ENCODE data around the gene ARID1B.

DNA sequence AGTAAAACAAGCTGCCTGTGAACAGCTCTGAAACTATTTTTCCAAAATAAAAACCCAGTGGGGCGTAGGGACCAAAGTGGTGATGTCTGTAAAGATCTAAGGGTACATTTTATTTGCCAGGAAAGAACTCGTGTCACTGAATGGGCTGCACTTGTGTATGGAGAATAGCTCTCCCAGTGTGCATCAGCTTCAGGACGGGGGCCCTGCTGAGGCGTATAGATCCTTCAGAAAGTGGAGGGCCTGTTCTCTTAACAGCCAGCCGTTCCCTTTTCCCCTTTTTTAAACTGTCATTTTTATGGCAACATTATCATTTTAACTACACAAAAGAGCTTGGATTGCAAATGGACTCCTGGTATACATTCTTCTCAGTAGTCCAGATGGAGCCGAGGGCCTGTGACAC lies 408.8 kb downstream of the ARID1B start:
- TF ChIP-seq, protein P1, sequence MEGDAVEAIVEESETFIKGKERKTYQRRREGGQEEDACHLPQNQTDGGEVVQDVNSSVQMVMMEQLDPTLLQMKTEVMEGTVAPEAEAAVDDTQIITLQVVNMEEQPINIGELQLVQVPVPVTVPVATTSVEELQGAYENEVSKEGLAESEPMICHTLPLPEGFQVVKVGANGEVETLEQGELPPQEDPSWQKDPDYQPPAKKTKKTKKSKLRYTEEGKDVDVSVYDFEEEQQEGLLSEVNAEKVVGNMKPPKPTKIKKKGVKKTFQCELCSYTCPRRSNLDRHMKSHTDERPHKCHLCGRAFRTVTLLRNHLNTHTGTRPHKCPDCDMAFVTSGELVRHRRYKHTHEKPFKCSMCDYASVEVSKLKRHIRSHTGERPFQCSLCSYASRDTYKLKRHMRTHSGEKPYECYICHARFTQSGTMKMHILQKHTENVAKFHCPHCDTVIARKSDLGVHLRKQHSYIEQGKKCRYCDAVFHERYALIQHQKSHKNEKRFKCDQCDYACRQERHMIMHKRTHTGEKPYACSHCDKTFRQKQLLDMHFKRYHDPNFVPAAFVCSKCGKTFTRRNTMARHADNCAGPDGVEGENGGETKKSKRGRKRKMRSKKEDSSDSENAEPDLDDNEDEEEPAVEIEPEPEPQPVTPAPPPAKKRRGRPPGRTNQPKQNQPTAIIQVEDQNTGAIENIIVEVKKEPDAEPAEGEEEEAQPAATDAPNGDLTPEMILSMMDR (IDR thresholded peaks at IDR 0.05) = no peak
- TF ChIP-seq POLR2A (IDR thresholded peaks at IDR 0.05) = no peak

All from adrenal gland (tissue), 5 donors.